ENCODE measurements around the gene CDYL.

The CDYL gene

GRCh38 chr6:4909063-4909706 is 133.0 kb downstream of the CDYL start:
- no peaks in the 10 kb centered on the region for H3K27me3 Mint-ChIP-seq
- H3K36me3 Mint-ChIP-seq = peaks cover 14% of the 10 kb centered on the region
- H3K9me3 Mint-ChIP-seq = no peaks in the 10 kb centered on the region
- no peak overlapping the region for H3K4me3 Mint-ChIP-seq
- no peak overlapping the region for H3K27ac Mint-ChIP-seq
- peaks cover 60% of the 10 kb centered on the region for H3K4me1 Mint-ChIP-seq

- Mint-ChIP-seq H3K9me3 (no peaks in the 10 kb centered on the region), H3K4me1 (peaks cover 62% of the 10 kb centered on the region), H3K36me3 (peaks cover 13% of the 10 kb centered on the region), H3K4me3 (no peak overlapping the region), H3K27me3 (no peaks in the 10 kb centered on the region), H3K27ac (no peak overlapping the region)
Measured at GRCh38 chr6:4910037-4910760, 134.0 kb downstream of the CDYL start.

- peaks cover 62% of the 10 kb centered on the region for H3K4me1 Mint-ChIP-seq
- H3K9me3 Mint-ChIP-seq = no peaks in the 10 kb centered on the region
- peaks cover 13% of the 10 kb centered on the region for H3K36me3 Mint-ChIP-seq
- no peak overlapping the region for H3K4me3 Mint-ChIP-seq
- no peak overlapping the region for H3K27ac Mint-ChIP-seq
- H3K27me3 Mint-ChIP-seq = no peaks in the 10 kb centered on the region
Measured at GRCh38 chr6:4912559-4912958, 136.4 kb downstream of the CDYL start.

- Mint-ChIP-seq H3K27me3 (no peaks in the 10 kb centered on the region), H3K4me3 (no peak overlapping the region), H3K4me1 (peaks cover 69% of the 10 kb centered on the region), H3K9me3 (no peaks in the 10 kb centered on the region), H3K36me3 (peaks cover 10% of the 10 kb centered on the region), H3K27ac (no peak overlapping the region)
Measured at GRCh38 chr6:4913705-4914419, 137.7 kb downstream of the CDYL start.

- H3K36me3 Mint-ChIP-seq = peaks cover 7% of the 10 kb centered on the region
- H3K27ac Mint-ChIP-seq = no peak overlapping the region
- peaks cover 72% of the 10 kb centered on the region for H3K4me1 Mint-ChIP-seq
- H3K27me3 Mint-ChIP-seq = no peaks in the 10 kb centered on the region
- no peaks in the 10 kb centered on the region for H3K9me3 Mint-ChIP-seq
- no peak overlapping the region for H3K4me3 Mint-ChIP-seq
Measured at GRCh38 chr6:4914420-4915159, 138.4 kb downstream of the CDYL start.

- H3K27me3 Mint-ChIP-seq = no peaks in the 10 kb centered on the region
- H3K27ac Mint-ChIP-seq = peak overlapping the region; percentile 73
- H3K9me3 Mint-ChIP-seq = no peaks in the 10 kb centered on the region
- H3K36me3 Mint-ChIP-seq = peaks cover 1% of the 10 kb centered on the region
- peaks cover 73% of the 10 kb centered on the region for H3K4me1 Mint-ChIP-seq
- H3K4me3 Mint-ChIP-seq = peak overlapping the region; percentile 31
Measured at GRCh38 chr6:4916954-4917561, 140.9 kb downstream of the CDYL start.

GRCh38 chr6:4920914-4921410 is 144.8 kb downstream of the CDYL start:
- H3K36me3 Mint-ChIP-seq = peaks cover 6% of the 10 kb centered on the region
- no peaks in the 10 kb centered on the region for H3K27me3 Mint-ChIP-seq
- H3K9me3 Mint-ChIP-seq = no peaks in the 10 kb centered on the region
- H3K4me3 Mint-ChIP-seq = no peak overlapping the region
- no peak overlapping the region for H3K27ac Mint-ChIP-seq
- H3K4me1 Mint-ChIP-seq = peaks cover 57% of the 10 kb centered on the region

GRCh38 chr6:4922488-4923037 is 146.4 kb downstream of the CDYL start:
- Mint-ChIP-seq H3K27ac (no peak overlapping the region), H3K4me1 (peaks cover 46% of the 10 kb centered on the region), H3K4me3 (no peak overlapping the region), H3K9me3 (no peaks in the 10 kb centered on the region), H3K36me3 (peaks cover 5% of the 10 kb centered on the region), H3K27me3 (no peaks in the 10 kb centered on the region)

- H3K4me3 Mint-ChIP-seq = no peak overlapping the region
- H3K9me3 Mint-ChIP-seq = no peaks in the 10 kb centered on the region
- H3K36me3 Mint-ChIP-seq = peaks cover 5% of the 10 kb centered on the region
- peaks cover 46% of the 10 kb centered on the region for H3K4me1 Mint-ChIP-seq
- H3K27ac Mint-ChIP-seq = no peak overlapping the region
- H3K27me3 Mint-ChIP-seq = no peaks in the 10 kb centered on the region
Measured at GRCh38 chr6:4923081-4923480, 146.9 kb downstream of the CDYL start.

GRCh38 chr6:4924661-4925271 is 148.6 kb downstream of the CDYL start:
- Mint-ChIP-seq H3K27me3 (no peaks in the 10 kb centered on the region), H3K4me3 (no peak overlapping the region), H3K9me3 (no peaks in the 10 kb centered on the region), H3K4me1 (peaks cover 50% of the 10 kb centered on the region), H3K27ac (peak overlapping the region; percentile 17), H3K36me3 (peaks cover 7% of the 10 kb centered on the region)

GRCh38 chr6:4925580-4925979 is 149.4 kb downstream of the CDYL start:
- peaks cover 52% of the 10 kb centered on the region for H3K4me1 Mint-ChIP-seq
- H3K27ac Mint-ChIP-seq = no peak overlapping the region
- H3K9me3 Mint-ChIP-seq = no peaks in the 10 kb centered on the region
- no peaks in the 10 kb centered on the region for H3K27me3 Mint-ChIP-seq
- H3K36me3 Mint-ChIP-seq = peaks cover 7% of the 10 kb centered on the region
- H3K4me3 Mint-ChIP-seq = no peak overlapping the region

GRCh38 chr6:4928426-4928825 is 152.2 kb downstream of the CDYL start:
- H3K27me3 Mint-ChIP-seq = no peaks in the 10 kb centered on the region
- no peak overlapping the region for H3K4me3 Mint-ChIP-seq
- peaks cover 7% of the 10 kb centered on the region for H3K36me3 Mint-ChIP-seq
- H3K4me1 Mint-ChIP-seq = peaks cover 62% of the 10 kb centered on the region
- no peaks in the 10 kb centered on the region for H3K9me3 Mint-ChIP-seq
- no peak overlapping the region for H3K27ac Mint-ChIP-seq

- Mint-ChIP-seq H3K36me3 (peaks cover 5% of the 10 kb centered on the region), H3K27me3 (no peaks in the 10 kb centered on the region), H3K4me3 (no peak overlapping the region), H3K4me1 (peaks cover 64% of the 10 kb centered on the region), H3K27ac (no peak overlapping the region), H3K9me3 (no peaks in the 10 kb centered on the region)
Measured at GRCh38 chr6:4929097-4929718, 153.0 kb downstream of the CDYL start.

GRCh38 chr6:4930025-4930691 is 154.0 kb downstream of the CDYL start:
- H3K4me3 Mint-ChIP-seq = no peak overlapping the region
- no peaks in the 10 kb centered on the region for H3K9me3 Mint-ChIP-seq
- no peak overlapping the region for H3K27ac Mint-ChIP-seq
- H3K36me3 Mint-ChIP-seq = peaks cover 2% of the 10 kb centered on the region
- H3K4me1 Mint-ChIP-seq = peaks cover 65% of the 10 kb centered on the region
- H3K27me3 Mint-ChIP-seq = no peaks in the 10 kb centered on the region

Data from activated naive CD4-positive, alpha-beta T cell treated with anti-CD3 and anti-CD28 coated beads, Interleukin-2, amount 50 U/mL, for 24 hours (primary cell).